Psoas muscle (tissue), 8 donors: ENCODE measurements around the gene INHBB. TPM values are rescaled to one million over a fixed set of nuclear protein-coding genes. Genes with fewer than 3 reads are reported as not detected.

Experiments
- ATAC-seq, 4 donors: fragments of 200-7000 bp; cut with Tn5 transposase; one replicate each; pipeline ENCODE4 v1.9.1; 2020; ENCODE audit warnings: moderate library complexity in 3 of 4, mild to moderate bottlenecking in 2 of 4
- DNase-seq, 2 donors: peaks; one replicate each; pipeline ENCODE4 v3.0.0-alpha.2; 2020
- H3K27ac ChIP-seq: fragments of 200-600 bp; one replicate; pipeline ENCODE4 v1.8.0; 2022
- H3K27me3 ChIP-seq, 3 donors: fragments of 200-600 bp in 1 of 3; one replicate each; pipeline versions ENCODE4 v1.6.1 to v1.8.0; 2013 to 2022; ENCODE audit warnings: low read length in 2 of 3, mild to moderate bottlenecking in 2 of 3, moderate library complexity in 1 of 3; ENCODE audit not compliant: insufficient read depth in 3 of 3
- H3K36me3 ChIP-seq, 2 donors: fragments of 200-600 bp in 1 of 2; one replicate each; pipeline versions ENCODE4 v1.6.1 to v1.8.0; 2013 to 2022; ENCODE audit warnings: low read depth in 1 of 2, mild to moderate bottlenecking in 1 of 2, moderate library complexity in 1 of 2; ENCODE audit not compliant: insufficient read depth in 1 of 2
- H3K4me1 ChIP-seq: fragments of 200-600 bp; one replicate; pipeline ENCODE4 v1.8.0; 2022
- H3K4me3 ChIP-seq: fragments of 200-600 bp; one replicate; pipeline ENCODE4 v1.8.0; 2022; ENCODE audit warnings: mild to moderate bottlenecking
- H3K9me3 ChIP-seq: fragments of 200-600 bp; one replicate; pipeline ENCODE4 v1.8.0; 2022
- CTCF ChIP-seq: fragments of 200-600 bp; IDR thresholded peaks from one replicate; pipeline ENCODE4 v1.8.0; 2022; ENCODE audit warnings: antibody characterized with exemption
- WGBS, 3 donors: extraction: QIAGEN DNeasy Blood & Tissue Kit; methylation state at CpG; one replicate each; pipeline versions ENCODE4 v1.1.6 to v1.1.7; 2013; 5-methylcytosine and 5-hydroxymethylcytosine counted together
- intact Hi-C, 2 donors: fragments of 100-400 bp; cut with DNase I; formaldehyde crosslinking; loops; one replicate each; pipeline versions ENCODE4 v1.11.0 to v1.14.2; 2022
- polyA plus RNA-seq, 3 donors: library from polyadenylated mRNA; stranded (reverse); fragments of 200-250 nt; gene quantifications; one replicate each; pipeline ENCODE4 v1.2.3, GENCODE V29; 2013
- total RNA-seq, 4 donors: library from RNA; stranded (reverse); fragmentation: NEBNext Ultra II Directional in 2 of 4; extraction: Animal tissue kit (Norgen Biotek cat#: 25700) in 2 of 4; gene quantifications; one replicate each; pipeline versions ENCODE4 v1.2.1 to v1.2.4, GENCODE V29; 2021 to 2023
- donor health status: healthy with polysubstance abuse.
- donor health status: DM: no; HTN: no; CAD: no; lungs with moderate emphysema.
- donor health status: Bipolar disorder and iron deficiency.
- donor health status: healthy.
- donor health status: DM: yes; HTN: yes; CAD: no.
- donor health status: DM: no; HTN: no; CAD: no.
- donor health status: DM: no; HTN: no; CAD: no.
- donor health status: DM: yes; HTN: yes; CAD: no.

Gene INHBB
- total and polyA plus RNA-seq, 7 donors, result 2.9 to 20.0 (median 13.4) TPM

- no peak for TF ChIP-seq CTCF
- DNase-seq, result no peak
- H3K36me3 ChIP-seq, result no peaks in the 10 kb centered on the region
- peaks cover 0 to 20% (median 7%) of the 10 kb centered on the region in 3 donors for H3K27me3 ChIP-seq
- H3K4me3 ChIP-seq, result no peak overlapping the region
- H3K9me3 ChIP-seq, result no peaks in the 10 kb centered on the region
- H3K4me1 ChIP-seq, result peaks cover 17% of the 10 kb centered on the region
- 65 to 73% (median 73%) methylated on average over 5 to 7 of the region's 7 CpGs for WGBS, 3 donors
- no peak for ATAC-seq
- intact Hi-C loops, result loop anchor here (2.0 to 5.0 kb wide), 4 partner anchors 90 to 735 kb away; no protein-coding TSS in a partner anchor
- no peak overlapping the region for H3K27ac ChIP-seq
Measured at GRCh38 chr2:120341977-120342376, 4.0 kb upstream of the INHBB start.

DNA sequence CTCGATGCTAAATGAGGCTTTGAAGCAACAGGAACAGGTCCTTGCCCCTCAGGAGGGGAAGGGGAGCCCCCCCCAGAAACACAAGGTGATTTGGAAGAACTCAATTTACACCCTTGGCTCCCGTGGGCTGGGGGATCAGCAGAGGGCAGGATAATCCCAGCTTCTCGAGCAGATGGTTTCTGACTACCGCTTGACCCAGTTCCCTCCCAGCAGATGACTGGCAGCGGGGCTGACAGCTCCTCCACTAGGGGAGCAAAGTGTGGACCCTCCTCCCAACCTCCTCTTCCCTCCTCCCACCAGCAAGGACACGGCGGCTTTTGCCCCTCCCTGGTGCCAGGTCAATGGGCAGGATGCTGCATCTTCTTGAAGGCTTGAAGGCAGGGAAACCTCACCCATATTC is 3.5 kb upstream of the INHBB start:
- no peak overlapping the region for H3K27ac ChIP-seq
- TF ChIP-seq CTCF, result no peak
- H3K9me3 ChIP-seq, result no peaks in the 10 kb centered on the region
- WGBS, 3 donors, result 41 to 48% (median 45%) methylated on average over 6 to 7 of the region's 7 CpGs
- H3K4me3 ChIP-seq, result no peak overlapping the region
- no peaks in the 10 kb centered on the region for H3K36me3 ChIP-seq
- H3K4me1 ChIP-seq, result peaks cover 19% of the 10 kb centered on the region
- intact Hi-C loops, result loop anchor here (2.0 to 5.0 kb wide), 4 partner anchors 90 to 735 kb away; no protein-coding TSS in a partner anchor
- H3K27me3 ChIP-seq, result peaks cover 0 to 25% (median 7%) of the 10 kb centered on the region in 3 donors
- no peak for DNase-seq
- no peak for ATAC-seq

GRCh38 chr2:120343100-120343432 is 2.9 kb upstream of the INHBB start:
- TF ChIP-seq CTCF, result no peak
- Histone ChIP-seq H3K4me1 (peaks cover 19% of the 10 kb centered on the region), H3K27ac (no peak overlapping the region), H3K36me3 (no peaks in the 10 kb centered on the region), H3K9me3 (no peaks in the 10 kb centered on the region), H3K4me3 (peak overlapping the region; percentile 72), H3K27me3 (peaks cover 0 to 30% (median 7%) of the 10 kb centered on the region in 3 donors)
- 23 to 33% (median 27%) methylated on average over 5 of the region's 5 CpGs for WGBS, 3 donors
- intact Hi-C loops, result loop anchor here (1.0 to 5.0 kb wide), 5 partner anchors 89 to 734 kb away; no protein-coding TSS in a partner anchor
- peak in 2 of 4 donors; percentile 11 to 25 for ATAC-seq
- DNase-seq, result no peak

- peak; percentile 90 for TF ChIP-seq CTCF
- H3K4me1 ChIP-seq, result peaks cover 19% of the 10 kb centered on the region
- DNase-seq (peak; percentile 90 to 95), ATAC-seq (peak; percentile 86 to 91 (median 89))
- H3K4me3 ChIP-seq, result peak overlapping the region; percentile 72
- 5 to 8% (median 7%) methylated on average over 43 of the region's 43 CpGs for WGBS, 3 donors
- no peaks in the 10 kb centered on the region for H3K36me3 ChIP-seq
- H3K9me3 ChIP-seq, result no peaks in the 10 kb centered on the region
- H3K27me3 ChIP-seq, result peaks cover 0 to 30% (median 7%) of the 10 kb centered on the region in 3 donors
- no peak overlapping the region for H3K27ac ChIP-seq
- intact Hi-C loops, result loop anchor here (1.0 to 5.0 kb wide), 6 partner anchors 89 to 734 kb away; no protein-coding TSS in a partner anchor
Measured at GRCh38 chr2:120343433-120344105, 2.4 kb upstream of the INHBB start.
